ENCODE measurements around the gene CA7.
"Not testable (repeated sequence)": the region's sequence is repeated elsewhere in the genome, so short reads cannot be mapped to it uniquely, and the experiment has no call there.

The CA7 gene

DNA sequence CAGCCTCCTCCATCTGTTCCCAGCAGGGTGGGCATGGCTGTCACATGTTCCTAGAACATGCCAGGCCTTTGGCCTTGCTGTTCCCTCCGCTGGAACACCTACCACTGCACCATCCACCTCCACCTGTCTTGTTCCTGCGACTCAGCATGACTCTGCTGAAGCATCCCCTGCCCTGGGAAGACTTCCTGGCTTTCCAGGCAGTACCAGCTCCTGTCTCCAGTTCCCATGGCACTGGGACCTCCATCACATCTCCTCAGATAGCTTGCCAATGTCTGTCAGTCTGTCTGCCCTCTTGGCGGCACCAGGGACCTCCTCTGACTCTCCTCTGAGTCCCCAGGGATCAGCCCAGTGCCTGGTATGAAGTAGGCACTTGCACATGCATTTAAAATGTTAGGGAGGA, 51.8 kb downstream of the CA7 start:
- DNase-seq (ENCODE audit: low read depth in 1 of 2, low spot score in 1 of 2): no peak

DNA sequence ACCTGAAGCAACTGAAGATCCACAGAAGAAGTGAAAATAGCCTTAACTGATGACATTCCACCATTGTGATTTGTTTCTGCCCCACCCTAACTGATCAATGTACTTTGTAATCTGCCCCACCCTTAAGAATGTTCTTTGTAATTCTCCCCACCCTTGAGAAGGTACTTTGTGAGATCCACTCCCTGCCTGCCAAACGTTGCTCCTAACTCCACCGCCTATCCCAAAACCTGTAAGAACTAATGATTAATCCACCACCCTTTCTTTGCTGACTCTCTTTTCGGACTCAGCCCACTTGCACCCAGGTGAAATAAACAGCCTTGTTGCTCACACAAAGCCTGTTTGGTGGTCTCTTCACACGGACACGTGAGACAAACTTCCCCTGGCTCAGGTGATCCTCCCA, 52.5 kb downstream of the CA7 start:
- DNase-seq (ENCODE audit: low read depth in 1 of 2, low spot score in 1 of 2): not testable (repeated sequence)

DNA sequence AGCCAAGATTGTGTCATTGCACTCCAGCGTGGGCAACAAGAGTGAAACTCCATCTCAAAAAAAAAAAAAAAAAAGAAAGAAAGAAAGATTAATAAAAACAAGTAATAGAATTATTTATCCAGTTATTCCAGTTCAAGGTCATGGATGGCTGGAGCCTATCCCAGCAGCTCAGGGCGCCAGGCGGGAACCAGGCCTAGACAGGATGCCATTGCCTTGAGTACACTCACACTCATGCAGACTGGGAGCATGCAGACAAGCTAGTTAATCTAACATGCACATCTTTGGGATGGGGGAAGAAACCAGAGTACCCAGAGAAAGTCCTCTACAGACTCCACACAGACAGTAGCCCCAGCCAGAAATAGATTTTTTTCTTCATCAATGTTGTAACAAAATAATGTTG, 54.0 kb downstream of the CA7 start:
- DNase-seq (ENCODE audit: low read depth in 1 of 2, low spot score in 1 of 2): no peak

DNA sequence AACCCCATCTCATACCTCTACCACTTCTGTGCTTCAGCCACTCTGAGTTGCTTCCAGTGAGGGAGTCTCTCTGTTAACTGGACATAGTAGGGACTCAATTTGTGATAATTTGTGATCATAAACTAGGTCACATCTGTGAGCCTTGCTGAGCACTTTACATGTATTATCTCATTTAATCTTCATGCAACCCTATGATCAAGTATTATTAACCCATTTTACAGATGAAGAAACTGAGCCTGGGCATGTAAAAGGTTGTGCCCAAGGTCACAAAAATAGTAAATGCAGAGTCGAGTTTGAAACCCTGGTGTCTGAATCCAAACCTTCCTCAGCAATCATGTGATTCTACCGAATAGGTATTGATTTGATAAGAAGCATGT, 54.7 kb downstream of the CA7 start:
- DNase-seq (ENCODE audit: low read depth in 1 of 2, low spot score in 1 of 2): no peak

DNA sequence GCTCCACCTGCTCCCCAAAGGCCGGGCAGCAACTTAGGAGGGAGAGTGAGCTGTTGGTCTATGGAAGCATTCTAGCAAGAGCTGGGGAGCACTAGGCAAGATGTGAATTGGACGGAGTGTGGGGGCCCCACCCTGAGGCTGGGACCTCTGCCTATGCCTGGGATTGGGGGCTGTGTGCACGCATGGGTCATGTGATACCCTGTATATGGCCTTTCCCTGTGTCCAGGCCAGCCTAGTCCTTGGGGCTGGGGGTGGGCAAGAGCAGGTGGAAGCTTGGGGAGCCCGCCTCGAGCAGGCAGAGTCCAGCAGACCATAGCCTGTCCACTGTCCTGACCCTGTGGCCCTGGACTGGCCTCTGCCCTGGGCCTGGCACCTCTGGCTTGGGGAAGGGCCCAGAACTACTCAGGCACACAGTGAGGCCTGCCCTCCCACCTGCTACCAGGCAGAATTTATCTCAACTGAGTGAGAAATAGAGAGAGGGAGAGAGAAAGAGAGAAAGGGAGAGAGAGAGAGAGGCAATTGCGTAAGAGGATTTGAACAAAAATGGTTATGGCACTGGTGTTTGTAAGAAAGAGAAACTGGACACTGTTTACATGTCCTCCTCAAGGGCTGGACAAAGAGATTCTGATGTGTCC, 55.2 kb downstream of the CA7 start:
- DNase-seq (ENCODE audit: low read depth in 1 of 2, low spot score in 1 of 2): no peak

DNA sequence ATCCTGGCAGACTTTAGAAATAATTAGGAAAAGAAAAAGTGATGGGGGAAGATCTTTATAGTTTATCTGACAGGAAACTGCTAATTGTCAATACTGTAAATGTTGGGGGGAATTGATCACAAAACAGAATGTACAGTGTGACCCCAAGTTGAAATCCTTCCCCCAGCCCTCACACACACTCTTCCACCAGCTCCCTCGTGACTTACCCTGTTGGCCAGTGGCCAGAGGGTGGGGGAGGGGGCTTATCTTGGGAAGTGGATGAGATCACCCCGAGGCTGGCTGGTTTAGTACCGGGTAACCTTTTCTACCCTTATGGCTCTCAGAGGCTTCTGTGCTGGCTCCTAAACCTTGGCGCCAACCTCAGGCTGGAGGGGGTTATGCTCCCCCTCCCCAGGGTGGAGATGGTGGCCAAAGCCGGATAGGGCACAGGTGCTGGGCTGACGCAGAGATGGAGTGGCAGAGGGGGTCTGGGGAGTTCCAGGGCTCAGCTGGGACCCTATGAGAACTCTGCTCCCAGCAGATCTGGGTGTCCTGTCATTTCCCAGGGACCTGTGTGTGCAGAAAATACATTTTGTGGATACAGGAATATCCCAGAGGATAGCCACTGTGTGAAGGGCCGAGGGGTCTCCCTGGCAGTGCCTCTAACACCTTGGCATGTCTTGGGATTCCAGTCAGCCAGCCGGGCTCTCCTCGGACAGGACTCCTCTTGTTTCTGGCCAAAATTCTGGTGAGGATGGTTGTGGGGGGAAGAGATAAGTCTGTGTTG, 55.9 kb downstream of the CA7 start:
- DNase-seq (ENCODE audit: low read depth in 1 of 2, low spot score in 1 of 2): no peak

DNA sequence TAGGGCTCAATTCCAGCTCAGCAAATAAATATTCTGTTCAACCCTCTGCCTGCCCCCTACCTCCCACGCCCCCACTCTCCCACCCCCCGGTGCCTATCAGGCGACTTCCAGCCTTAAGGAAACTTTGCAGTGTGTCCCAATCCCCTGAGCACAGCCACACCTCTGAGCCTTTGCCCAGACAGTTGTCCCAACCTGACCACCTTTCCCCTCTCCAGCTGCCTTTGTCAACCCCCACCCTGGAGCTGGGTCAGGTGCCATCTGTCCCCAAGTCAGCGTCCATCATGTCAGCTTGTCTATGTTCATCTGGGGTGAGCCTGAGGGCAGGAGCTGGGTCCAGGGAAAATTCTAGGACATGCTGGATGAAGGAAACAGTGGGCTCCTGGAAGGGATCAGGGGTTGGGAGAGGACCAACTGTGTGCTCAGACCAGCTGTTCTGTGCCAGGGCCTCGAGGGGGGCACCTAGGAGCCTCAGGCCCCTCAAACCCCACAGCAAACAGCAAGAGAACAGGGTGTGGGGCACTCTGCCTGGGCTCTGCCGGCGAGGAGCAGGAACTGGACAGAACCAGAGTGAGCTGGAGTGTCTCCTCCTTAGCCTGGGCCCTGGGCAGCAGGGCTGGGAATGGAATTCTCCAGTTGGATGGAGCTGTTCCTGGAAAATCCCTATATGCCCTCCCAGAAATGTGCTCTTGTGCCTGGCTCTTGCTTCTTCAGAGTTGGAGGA, 56.7 kb downstream of the CA7 start:
- no peak for DNase-seq (ENCODE audit: low read depth in 1 of 2, low spot score in 1 of 2)

DNA sequence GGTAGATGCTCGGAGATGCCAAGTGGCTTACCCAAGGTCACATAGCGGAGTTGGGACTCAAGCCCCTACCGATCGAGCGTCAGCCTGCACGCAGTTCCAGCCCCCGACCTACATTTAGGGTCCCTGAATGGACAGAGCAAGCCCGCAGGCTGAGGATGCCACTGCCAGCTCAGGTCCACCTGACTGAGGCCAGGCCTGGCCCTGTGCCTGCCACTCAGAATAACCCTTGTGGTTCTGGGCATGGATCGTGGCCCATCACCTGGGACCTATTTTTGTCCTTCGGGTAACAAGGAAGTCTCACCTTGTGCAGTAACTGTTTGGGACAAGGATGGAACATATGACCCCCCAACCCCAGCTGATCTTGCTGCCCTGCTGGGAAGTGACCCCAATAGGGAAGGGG, 57.4 kb downstream of the CA7 start:
- no peak for DNase-seq (ENCODE audit: low read depth in 1 of 2, low spot score in 1 of 2)

DNA sequence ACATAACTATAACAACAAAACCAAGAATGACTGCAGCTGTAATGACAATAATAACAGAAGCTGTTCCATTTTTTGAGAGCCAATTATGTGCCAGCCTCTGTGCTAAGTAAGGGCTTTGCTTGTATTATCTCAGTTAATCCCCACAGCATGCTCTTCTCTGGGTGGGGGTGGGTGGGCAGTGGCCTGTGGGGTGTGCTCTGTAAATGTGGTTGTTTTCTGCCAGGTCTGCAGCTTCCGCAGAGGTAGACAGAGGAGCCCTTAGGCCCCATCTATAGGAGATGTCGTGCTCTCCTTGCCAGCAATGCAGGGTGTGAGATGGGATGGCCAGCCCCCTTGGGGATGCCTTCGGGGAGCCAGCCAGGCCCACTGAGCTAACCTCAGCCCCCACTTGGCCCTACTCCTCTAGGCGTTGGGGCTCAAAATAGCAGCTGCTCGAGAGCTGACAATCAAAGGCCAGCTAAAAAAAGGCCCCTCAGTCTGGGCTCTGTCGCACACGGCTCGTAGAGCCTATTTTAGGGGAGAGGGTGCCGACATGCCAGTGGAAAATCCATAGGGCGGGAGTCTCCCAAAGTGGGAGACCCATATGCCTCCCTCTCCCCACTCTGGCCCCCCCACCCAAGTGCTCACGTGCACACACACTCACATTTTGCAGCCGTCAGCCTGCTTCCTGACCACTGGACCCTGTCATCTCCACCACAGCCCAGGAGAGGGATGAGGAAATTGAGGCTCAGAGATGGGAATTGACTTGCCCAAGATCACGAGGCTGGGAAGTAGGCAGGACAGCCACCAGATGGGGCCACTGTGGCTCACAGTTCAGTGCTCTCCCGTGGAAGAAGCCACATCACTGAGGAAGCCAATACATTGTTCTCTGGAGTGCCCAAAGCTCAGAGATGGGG, 58.7 kb downstream of the CA7 start:
- no peak for DNase-seq (ENCODE audit: low read depth in 1 of 2, low spot score in 1 of 2)

Data from activated T-helper 1 cell treated with anti-CD3 and anti-CD28 coated beads, Interleukin-2, amount 50 U/mL, for 16 hours (primary cell).